Fibroblast of the aortic adventitia (primary cell): Measurements from ENCODE around the gene JUP. TPM values are rescaled to one million over a fixed set of nuclear protein-coding genes. Genes with fewer than 3 reads are reported as not detected.

Source experiments
- DNase-seq: peaks from one replicate; pipeline ENCODE4 v3.0.0-alpha.2; 2010; ENCODE audit warnings: low read depth
- H3K4me3 ChIP-seq: 2 replicates; pipeline ENCODE4 v1.5.1; 2011; ENCODE audit warnings: low read depth, mild to moderate bottlenecking, control low read depth, low read length, moderate library complexity
- CTCF ChIP-seq: IDR thresholded peaks from 2 replicates; pipeline ENCODE4 v1.5.1; 2011; ENCODE audit warnings: mild to moderate bottlenecking, low read length, control low read depth, inconsistent platforms; ENCODE audit not compliant: insufficient read depth
- total RNA-seq: library from RNA; depleted of rRNA; stranded (reverse); fragments of >200 nt; gene quantifications from 2 replicates; pipeline ENCODE4 v1.2.3, GENCODE V29; 2012; ENCODE audit warnings: low replicate concordance

Gene JUP
- total RNA-seq, 1 donor: 8.9 TPM

- DNase-seq: no peak
- no peak overlapping the region for H3K4me3 ChIP-seq
- TF ChIP-seq CTCF: no peak
These were observed 61.9 kb downstream of the JUP start for GRCh38 chr17:41724476-41725050.

GRCh38 chr17:41723801-41724475, 62.6 kb downstream of the JUP start:
- no peak overlapping the region for H3K4me3 ChIP-seq
- no peak for DNase-seq
- no peak for TF ChIP-seq CTCF

GRCh38 chr17:41722231-41722630, 64.3 kb downstream of the JUP start:
- TF ChIP-seq CTCF: no peak
- DNase-seq: no peak
- no peak overlapping the region for H3K4me3 ChIP-seq

GRCh38 chr17:41718287-41718645, 68.2 kb downstream of the JUP start:
- no peak overlapping the region for H3K4me3 ChIP-seq
- no peak for TF ChIP-seq CTCF
- DNase-seq: no peak

- DNase-seq: peak; percentile 37
- no peak for TF ChIP-seq CTCF
- no peak overlapping the region for H3K4me3 ChIP-seq
These were observed 68.9 kb downstream of the JUP start for GRCh38 chr17:41717408-41718286.

GRCh38 chr17:41711669-41712400, 74.7 kb downstream of the JUP start, which contains the start of gene GAST:
GAST (plus strand) TSS chr17:41712331; CDS start chr17:41715437, 3,106 bp downstream.
- H3K4me3 ChIP-seq: no peak within 1 kb of the TSS
- DNase-seq: no peak
- TF ChIP-seq CTCF: no peak
